ENCODE measurements around the gene ANKLE2. TPM values are rescaled to one million over a fixed set of nuclear protein-coding genes. Genes with fewer than 3 reads are reported as not detected.

ANKLE2 gene
- total and polyA plus RNA-seq, 10 of the 15 experiments (the other 5 are each of a cell fraction or from before 2014, with no cell fraction given), result 4.3 to 89.4 (median 53.0) TPM

GRCh38 chr12:132707241-132707640 lies 54.4 kb downstream of the ANKLE2 start (continued):
- TF ChIP-seq ZBTB40 (IDR thresholded peaks at IDR 0.05; ENCODE audit: borderline replicate concordance) (no peak), ASH2L (IDR thresholded peaks at IDR 0.05; ENCODE audit: borderline replicate concordance, low read depth) (no peak), GATAD2B (conservative IDR thresholded peaks at IDR 0.05; ENCODE audit: low read depth) (no peak), NRF1 (conservative IDR thresholded peaks at IDR 0.05; ENCODE audit: low read depth, low read length) (no peak), MXI1 (IDR thresholded peaks at IDR 0.05; ENCODE audit: low read depth, low read length) (no peak), PML (IDR thresholded peaks at IDR 0.05; ENCODE audit: low read length) (no peak)
- TF ChIP-seq, protein P1, sequence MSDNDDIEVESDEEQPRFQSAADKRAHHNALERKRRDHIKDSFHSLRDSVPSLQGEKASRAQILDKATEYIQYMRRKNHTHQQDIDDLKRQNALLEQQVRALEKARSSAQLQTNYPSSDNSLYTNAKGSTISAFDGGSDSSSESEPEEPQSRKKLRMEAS (IDR thresholded peaks at IDR 0.05; ENCODE audit: low read depth, low read length), result no peak

GRCh38 chr12:132703641-132704040 lies 58.0 kb downstream of the ANKLE2 start:
- no peak for DNase-seq (ENCODE audit: low read depth, low spot score)
- Histone ChIP-seq H3K4me1 (ENCODE audit: control insufficient read depth, insufficient read depth, low read length) (peaks cover 15% of the 10 kb centered on the region), H3K27ac (ENCODE audit: control insufficient read depth, insufficient read depth) (no peak overlapping the region), H3K9ac (ENCODE audit: control insufficient read depth, insufficient read depth, low read length) (no peak overlapping the region), H3K9me3 (replicated peaks; ENCODE audit: control insufficient read depth, insufficient read depth, low read length) (no peaks in the 10 kb centered on the region), H3K27me3 (replicated peaks in 1 of 2; ENCODE audit: control insufficient read depth in 2 of 2, insufficient read depth in 2 of 2, low read length in 1 of 2) (no peaks in the 10 kb centered on the region), H4K20me1 (ENCODE audit: control insufficient read depth, insufficient read depth) (no peaks in the 10 kb centered on the region), H2AFZ (ENCODE audit: control insufficient read depth, low read depth, low read length) (no peak overlapping the region), H3K4me3 (no peak overlapping the region), H3K4me2 (ENCODE audit: control insufficient read depth, insufficient read depth) (no peak overlapping the region), H3K36me3 (ENCODE audit: control insufficient read depth in 2 of 2, insufficient read depth in 2 of 2, low read length in 1 of 2) (peaks cover 6 to 9% of the 10 kb centered on the region in 2 experiments), H3K79me2 (ENCODE audit: control insufficient read depth, insufficient read depth, low read length) (peaks cover 5% of the 10 kb centered on the region)
- RAD21 ChIA-PET (ENCODE audit: unreplicated experiment), result no interaction called here
- CTCF ChIA-PET, result no interaction called here
- no peak for ATAC-seq
- intact Hi-C loops (cut with micrococcal nuclease; ENCODE audit: unreplicated experiment), result no loop called here
- SMC1A ChIA-PET (ENCODE audit: uncharacterized antibody, unreplicated experiment), result no interaction called here
- no peak for TF ChIP-seq RFX5 (IDR thresholded peaks at IDR 0.05; ENCODE audit: low read depth, low read length)
- TF ChIP-seq RAD21 (IDR thresholded peaks at IDR 0.05; ENCODE audit: insufficient read depth, low read depth, low read length), result no peak
- no peak for TF ChIP-seq ZNF274 (IDR thresholded peaks at IDR 0.05; ENCODE audit: insufficient read depth, insufficient read length)
- TF ChIP-seq EED (IDR thresholded peaks at IDR 0.05; ENCODE audit: low read depth), result no peak
- no peak for TF ChIP-seq PML (IDR thresholded peaks at IDR 0.05; ENCODE audit: low read length)
- no peak for TF ChIP-seq MTA3 (IDR thresholded peaks at IDR 0.05; ENCODE audit: borderline replicate concordance, low read length)
- 96% methylated on average over 9 of the region's 9 CpGs for WGBS (ENCODE audit: insufficient coverage, insufficient replicate concordance, low lambda C conversion rate, missing lambda C conversion rate)
- no peak for FAIRE-seq
- in situ Hi-C loops (cut with MboI), result no loop called here
- POLR2A ChIA-PET, result no interaction called here
- BruUV-seq (replicated peaks), result no TSS peak
